ENCODE results near the gene YPEL2.
"Not testable (repeated sequence)": the region's sequence is repeated elsewhere in the genome, so short reads cannot be mapped to it uniquely, and the experiment has no call there.

Gene YPEL2

DNA sequence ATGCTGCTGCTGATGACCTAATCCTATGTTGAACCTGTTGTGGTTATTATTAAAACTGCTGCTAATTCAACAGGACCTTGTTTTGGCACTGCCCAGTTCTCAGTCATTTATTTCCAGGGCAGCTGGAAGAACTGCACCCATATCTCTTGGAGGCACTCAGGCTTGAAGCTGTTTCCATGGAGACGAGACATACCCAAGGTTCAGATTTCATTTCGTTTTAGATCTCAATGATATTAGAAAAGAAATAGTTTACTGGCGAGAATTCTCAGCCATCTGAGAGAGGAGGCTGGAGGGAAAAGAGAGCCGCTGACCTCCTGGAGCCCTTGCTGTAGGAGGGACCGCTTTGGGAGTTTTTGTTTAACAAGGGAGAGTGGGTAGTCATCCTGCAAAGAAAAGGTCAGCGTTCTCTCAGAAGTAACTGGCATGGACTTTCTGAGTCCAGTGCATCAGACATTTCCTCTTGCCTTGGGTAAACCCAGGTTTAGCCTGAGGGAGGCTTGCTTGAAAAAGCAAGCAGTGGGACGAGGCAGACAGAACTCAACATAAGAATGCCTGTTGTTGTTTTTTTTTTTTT lies 75.4 kb downstream of the YPEL2 start:
- peak; percentile 49 for DNase-seq (ENCODE audit: low spot score)

- DNase-seq (ENCODE audit: low spot score) = peak; percentile 45
These were observed 78.0 kb downstream of the YPEL2 start for GRCh38 chr17:59409336-59410048.

- DNase-seq (ENCODE audit: low spot score) = no peak
These were observed 78.6 kb downstream of the YPEL2 start for GRCh38 chr17:59410049-59410437.

DNA sequence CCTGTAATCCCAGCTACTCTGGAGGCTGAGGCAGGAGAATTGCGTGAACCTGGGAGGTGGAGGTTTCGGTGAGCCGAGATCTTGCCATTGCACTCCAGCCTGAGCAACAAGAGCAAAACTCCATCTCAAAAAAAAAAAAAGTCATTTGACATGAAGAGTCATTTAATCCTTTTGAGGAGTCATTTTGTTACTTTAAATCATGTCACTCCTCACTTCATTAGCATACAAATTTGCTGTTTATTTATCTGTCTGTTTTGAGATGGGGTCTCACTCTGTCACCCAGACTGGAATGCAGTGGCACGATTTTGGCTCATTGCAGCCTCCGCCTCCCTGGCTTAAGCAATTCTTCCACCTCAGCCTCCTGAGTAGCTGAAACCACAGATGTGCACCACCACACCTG lies 81.0 kb downstream of the YPEL2 start:
- DNase-seq (ENCODE audit: low spot score) = not testable (repeated sequence)

- DNase-seq (ENCODE audit: low spot score) = no peak
These were observed 81.7 kb downstream of the YPEL2 start for GRCh38 chr17:59413014-59413766.

- DNase-seq (ENCODE audit: low spot score) = no peak
These were observed 83.9 kb downstream of the YPEL2 start for GRCh38 chr17:59415397-59415796.

- DNase-seq (ENCODE audit: low spot score) = no peak
These were observed 84.7 kb downstream of the YPEL2 start for GRCh38 chr17:59416184-59416583.

GRCh38 chr17:59417452-59417851 lies 86.0 kb downstream of the YPEL2 start:
- no peak for DNase-seq (ENCODE audit: low spot score)

DNA sequence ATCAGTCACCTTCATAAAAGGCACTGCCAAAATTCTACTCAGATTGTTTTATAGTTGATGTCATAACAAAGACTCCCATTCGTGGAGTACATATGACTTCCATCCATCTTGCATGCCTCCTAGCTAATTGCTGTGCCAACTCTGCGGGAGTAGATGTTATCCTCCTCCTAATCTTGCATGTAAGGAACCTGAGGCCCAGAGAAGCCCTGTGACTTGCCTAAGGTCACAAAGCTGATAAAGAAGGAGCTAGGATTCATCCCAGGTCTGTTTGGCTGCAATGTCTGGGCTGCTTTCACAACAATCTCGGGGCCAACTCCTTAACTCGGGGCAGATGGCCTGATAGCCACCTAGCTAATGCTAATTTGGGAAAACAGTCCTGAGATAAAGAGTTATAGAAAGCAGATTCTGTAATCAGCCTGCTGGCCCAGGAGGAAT lies 87.3 kb downstream of the YPEL2 start:
- DNase-seq (ENCODE audit: low spot score) = no peak

DNA sequence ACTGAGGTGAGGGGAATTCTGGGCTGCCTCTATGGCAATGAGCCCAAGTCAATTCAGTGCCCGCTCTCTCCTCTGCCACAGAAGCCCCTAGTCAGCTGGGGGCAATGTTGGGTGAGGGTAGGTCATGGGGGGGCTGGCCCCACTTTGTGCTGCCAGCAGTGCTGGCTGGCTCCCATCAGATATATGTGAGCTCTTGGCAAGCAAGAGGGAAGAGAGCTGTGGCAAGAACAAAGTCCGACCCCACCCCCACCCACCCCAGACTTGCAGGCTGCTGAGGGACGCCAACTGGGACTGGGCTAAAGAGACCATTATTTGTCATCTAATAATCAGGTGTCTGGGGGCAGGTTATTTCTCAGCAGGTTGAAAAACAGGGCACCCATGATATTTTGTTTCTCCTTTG lies 89.4 kb downstream of the YPEL2 start:
- DNase-seq (ENCODE audit: low spot score) = no peak

GRCh38 chr17:59421722-59422121 lies 90.3 kb downstream of the YPEL2 start:
- DNase-seq (ENCODE audit: low spot score) = no peak

DNA sequence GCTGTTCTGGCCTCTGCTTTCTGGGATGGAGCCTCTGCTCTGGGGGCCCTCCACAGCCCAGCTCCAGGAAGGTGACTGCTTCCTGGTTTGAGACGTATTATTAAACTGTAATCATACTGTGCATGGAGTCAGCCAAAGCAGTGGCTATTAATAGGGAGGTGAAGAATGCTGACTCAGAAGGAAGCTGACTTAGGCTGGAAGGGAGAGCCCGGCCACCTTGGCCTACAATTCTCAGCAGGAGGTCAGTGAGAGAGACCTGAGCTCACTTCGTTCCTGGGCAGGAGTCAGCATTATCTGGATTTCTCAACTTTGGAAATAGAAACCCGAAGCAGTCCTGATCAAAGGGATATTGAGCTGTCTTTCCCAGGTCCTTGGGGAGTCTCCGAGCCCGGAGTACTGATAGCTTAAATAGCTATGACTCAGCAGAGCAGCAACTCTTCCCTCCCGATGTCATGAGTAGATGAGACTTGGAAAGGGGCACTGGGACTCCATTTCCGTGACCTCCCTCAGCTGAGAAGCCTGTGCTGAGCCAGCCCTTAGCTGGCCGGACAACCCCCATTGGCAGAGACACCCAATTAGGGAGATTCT lies 91.8 kb downstream of the YPEL2 start:
- DNase-seq (ENCODE audit: low spot score) = no peak

DNA sequence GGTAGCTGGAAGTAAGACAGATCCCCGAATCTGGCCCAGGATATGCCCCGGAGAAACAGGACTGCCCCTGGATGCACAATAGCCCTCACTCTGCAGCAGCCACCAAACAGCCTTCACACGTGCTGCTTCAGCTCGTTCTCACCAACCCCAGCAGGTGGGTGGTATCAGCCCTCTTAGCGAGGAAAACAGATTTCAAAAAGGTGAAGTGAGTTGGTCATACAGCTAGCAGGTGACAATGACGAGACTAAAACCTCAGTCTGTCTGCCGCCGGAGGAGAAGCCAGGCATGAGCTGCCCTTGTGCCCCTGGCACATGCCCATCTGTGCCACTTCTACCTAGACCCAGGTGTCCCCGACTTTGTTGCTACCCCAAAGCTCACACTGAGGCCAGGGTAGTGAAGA lies 92.4 kb downstream of the YPEL2 start:
- DNase-seq (ENCODE audit: low spot score) = no peak

GRCh38 chr17:59424331-59424730 lies 92.9 kb downstream of the YPEL2 start:
- no peak for DNase-seq (ENCODE audit: low spot score)

- DNase-seq (ENCODE audit: low spot score) = no peak
These were observed 93.9 kb downstream of the YPEL2 start for GRCh38 chr17:59425085-59425931.

GRCh38 chr17:59426031-59426430 lies 94.6 kb downstream of the YPEL2 start:
- DNase-seq (ENCODE audit: low spot score) = no peak

DNA sequence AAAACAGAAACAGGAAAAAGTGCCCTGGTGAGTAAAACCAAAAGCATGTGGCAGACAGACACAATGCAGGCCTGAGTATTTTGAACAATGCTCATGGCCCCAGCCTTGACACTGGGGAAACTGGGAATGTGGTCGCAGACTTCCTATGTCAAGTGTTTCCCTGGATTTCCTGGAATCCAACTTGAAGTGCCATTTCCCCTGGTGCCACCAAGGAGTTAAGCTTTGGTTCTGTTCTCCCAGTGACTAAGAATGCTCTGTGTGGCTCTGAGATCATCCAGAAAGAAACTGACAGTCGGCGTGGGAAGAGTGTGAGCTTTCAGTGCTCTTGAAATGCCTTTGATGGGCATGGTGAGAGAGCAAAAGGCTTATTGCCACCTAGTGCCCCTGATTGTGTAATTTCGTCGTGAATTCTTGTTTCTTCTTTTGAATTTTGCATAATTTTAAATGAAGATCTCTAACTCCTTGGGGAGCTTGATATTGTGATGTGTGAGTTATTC lies 96.0 kb downstream of the YPEL2 start:
- DNase-seq (ENCODE audit: low spot score) = no peak

- DNase-seq (ENCODE audit: low spot score) = no peak
These were observed 96.5 kb downstream of the YPEL2 start for GRCh38 chr17:59427996-59428395.

DNA sequence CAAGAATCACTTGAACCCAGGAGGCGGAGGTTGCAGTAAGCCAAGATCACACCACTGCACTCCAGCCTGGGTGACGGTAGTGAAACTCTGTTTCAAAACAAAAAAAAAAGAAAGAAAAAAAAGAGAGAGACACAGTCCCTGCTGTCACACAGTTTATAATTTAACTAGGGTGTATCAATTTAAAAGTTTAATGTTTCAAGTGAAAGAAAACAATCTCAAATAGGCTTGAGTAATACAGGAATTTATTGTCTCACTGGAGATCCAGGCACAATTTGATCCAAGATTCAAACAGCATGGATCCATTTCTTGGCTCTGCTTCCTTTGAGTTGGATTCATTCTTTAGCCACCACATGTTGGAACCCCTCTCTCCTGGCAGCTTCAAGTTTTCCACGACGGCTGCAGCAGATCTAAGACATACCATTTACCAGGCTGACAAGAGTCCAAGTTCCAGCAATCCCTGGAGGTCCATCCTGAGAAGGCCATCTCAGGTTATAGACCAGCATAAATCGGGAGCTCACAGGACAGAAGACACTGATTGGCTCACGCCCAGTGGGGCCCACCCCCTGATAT lies 97.5 kb downstream of the YPEL2 start:
- DNase-seq (ENCODE audit: low spot score) = no peak

DNA sequence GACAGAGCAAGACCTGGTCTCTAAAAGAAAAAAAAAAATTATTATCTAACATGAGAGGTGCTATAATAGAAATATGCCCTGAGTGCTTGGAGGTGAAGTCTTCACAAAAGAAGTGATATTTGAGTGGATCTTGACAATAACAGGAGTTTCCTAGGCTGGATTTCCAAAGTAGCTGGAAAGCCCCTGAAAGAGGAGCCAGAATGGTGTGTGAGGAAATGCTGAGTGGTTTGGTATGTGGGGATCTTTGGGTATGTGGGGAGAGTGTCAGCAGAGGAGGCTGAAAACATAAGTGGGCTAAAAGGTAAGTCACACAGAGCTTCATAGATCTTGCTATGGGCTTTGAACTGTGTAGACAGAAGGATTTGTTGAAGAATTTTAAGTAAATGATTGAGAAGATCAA lies 100.1 kb downstream of the YPEL2 start:
- no peak for DNase-seq (ENCODE audit: low spot score)

GRCh38 chr17:59432657-59433056 lies 101.2 kb downstream of the YPEL2 start:
- no peak for DNase-seq (ENCODE audit: low spot score)
